Muscle of leg (tissue), 11 donors: Measurements from ENCODE around the gene ZFYVE1. TPM values are rescaled to one million over a fixed set of nuclear protein-coding genes. Genes with fewer than 3 reads are reported as not detected.
A peak's percentile ranks its signal among the peaks of the same experiment; 100 is the strongest.

Experiments used
- DNase-seq: peaks from one replicate; pipeline ENCODE4 v3.0.0; 2013
- H3K27ac ChIP-seq: one replicate; pipeline ENCODE4 v1.5.1; 2013; ENCODE audit warnings: mild to moderate bottlenecking, low read length, control low read depth
- H3K27me3 ChIP-seq: one replicate; pipeline ENCODE4 v1.6.1; 2013; ENCODE audit warnings: low read length; ENCODE audit not compliant: control insufficient read depth, insufficient read depth
- H3K36me3 ChIP-seq: one replicate; pipeline ENCODE4 v1.6.1; 2013; ENCODE audit warnings: low read length; ENCODE audit not compliant: control insufficient read depth, insufficient read depth
- H3K4me1 ChIP-seq: one replicate; pipeline ENCODE4 v1.6.1; 2013; ENCODE audit warnings: low read length; ENCODE audit not compliant: control insufficient read depth, insufficient read depth
- H3K4me3 ChIP-seq: one replicate; pipeline ENCODE4 v1.5.1; 2013; ENCODE audit warnings: low read length, control low read depth
- H3K9me3 ChIP-seq: replicated peaks from 2 replicates; pipeline ENCODE4 v1.6.1; 2013; ENCODE audit warnings: low read depth, low read length; ENCODE audit not compliant: control insufficient read depth
- WGBS: methylation state at CpG from one replicate; pipeline ENCODE4 v1.1.5; 2013; ENCODE audit warnings: missing lambda C conversion rate; ENCODE audit not compliant: insufficient coverage; 5-methylcytosine and 5-hydroxymethylcytosine counted together
- polyA plus RNA-seq, 8 donors: library from polyadenylated mRNA; unstranded; fragments of 120-200 nt; gene quantifications; one replicate each; pipeline versions ENCODE4 v1.2.1 to v1.2.3, GENCODE V29; 2013; ENCODE audit warnings: inconsistent platforms in 1 of 8, low replicate concordance in 1 of 8; ENCODE audit not compliant: insufficient read length in 8 of 8, insufficient read depth in 1 of 8
- total RNA-seq: library from RNA; stranded (reverse); fragments of 120-200 nt; gene quantifications from one replicate; pipeline ENCODE4 v1.2.4, GENCODE V29; 2013

The ZFYVE1 gene
- total and polyA plus RNA-seq, 9 donors, result 8.4 to 15.3 (median 12.6) TPM

DNA sequence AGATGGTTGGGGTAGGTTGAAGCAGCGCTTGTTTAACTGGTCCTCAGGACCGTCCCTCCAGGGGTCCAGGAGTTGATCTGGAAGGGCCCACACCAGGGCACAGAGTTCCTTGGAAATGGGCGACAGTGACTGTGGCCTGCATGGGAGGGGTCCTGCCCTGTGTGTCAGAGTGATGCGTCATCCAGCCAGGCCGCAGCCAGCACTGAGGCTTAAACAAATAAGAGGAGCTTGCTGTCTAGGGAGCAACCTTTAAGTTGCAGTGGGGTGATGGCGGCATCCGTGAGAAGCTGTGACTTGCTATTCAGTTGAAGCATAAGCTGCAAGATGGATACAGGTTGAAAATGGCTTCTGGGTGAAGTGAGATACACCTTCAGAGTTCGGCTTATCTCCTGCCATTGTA, 80.4 kb downstream of the ZFYVE1 start:
- WGBS, result 94% methylated on average over 8 of the region's 8 CpGs
- no peaks in the 10 kb centered on the region for H3K4me1 ChIP-seq
- H3K4me3 ChIP-seq, result no peak overlapping the region
- no peaks in the 10 kb centered on the region for H3K9me3 ChIP-seq
- no peaks in the 10 kb centered on the region for H3K27me3 ChIP-seq
- no peak for DNase-seq
- H3K27ac ChIP-seq, result no peak overlapping the region
- H3K36me3 ChIP-seq, result peaks cover 38% of the 10 kb centered on the region

DNA sequence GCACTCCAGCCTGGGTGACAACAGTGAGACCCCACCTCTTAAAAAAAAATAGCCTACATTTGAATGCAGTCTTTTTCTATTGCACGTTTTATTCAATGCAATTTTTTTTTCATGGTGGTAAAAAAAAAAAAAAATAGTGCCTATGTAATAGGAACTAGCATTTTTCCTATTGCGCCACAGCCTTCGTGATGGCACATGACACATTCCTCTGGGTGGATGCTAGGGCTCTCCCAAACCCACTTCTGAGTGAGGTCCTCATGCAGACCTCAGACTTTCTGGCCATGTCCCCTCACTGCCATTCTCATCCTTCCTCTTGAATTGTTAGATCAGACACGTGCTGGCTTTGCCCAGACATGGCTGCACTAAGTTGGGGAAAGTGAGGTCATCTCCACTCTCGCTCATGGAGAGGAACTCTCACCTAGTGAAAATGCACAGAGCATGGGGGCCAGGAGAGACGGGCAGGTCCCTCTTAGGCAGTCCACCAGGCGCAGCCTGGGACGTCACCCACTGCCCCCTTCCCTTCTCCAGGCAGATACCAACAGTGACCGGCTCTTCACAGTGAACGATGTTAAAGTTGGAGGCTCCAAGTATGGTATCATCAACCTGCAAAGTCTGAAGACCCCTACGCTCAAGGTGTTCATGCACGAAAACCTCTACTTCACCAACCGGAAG, 81.4 kb downstream of the ZFYVE1 start:
- WGBS, result 93% methylated on average over 8 of the region's 13 CpGs
- peaks cover 37% of the 10 kb centered on the region for H3K36me3 ChIP-seq
- H3K9me3 ChIP-seq, result no peaks in the 10 kb centered on the region
- H3K27ac ChIP-seq, result no peak overlapping the region
- no peak overlapping the region for H3K4me3 ChIP-seq
- no peaks in the 10 kb centered on the region for H3K4me1 ChIP-seq
- no peak for DNase-seq
- H3K27me3 ChIP-seq, result no peaks in the 10 kb centered on the region

DNA sequence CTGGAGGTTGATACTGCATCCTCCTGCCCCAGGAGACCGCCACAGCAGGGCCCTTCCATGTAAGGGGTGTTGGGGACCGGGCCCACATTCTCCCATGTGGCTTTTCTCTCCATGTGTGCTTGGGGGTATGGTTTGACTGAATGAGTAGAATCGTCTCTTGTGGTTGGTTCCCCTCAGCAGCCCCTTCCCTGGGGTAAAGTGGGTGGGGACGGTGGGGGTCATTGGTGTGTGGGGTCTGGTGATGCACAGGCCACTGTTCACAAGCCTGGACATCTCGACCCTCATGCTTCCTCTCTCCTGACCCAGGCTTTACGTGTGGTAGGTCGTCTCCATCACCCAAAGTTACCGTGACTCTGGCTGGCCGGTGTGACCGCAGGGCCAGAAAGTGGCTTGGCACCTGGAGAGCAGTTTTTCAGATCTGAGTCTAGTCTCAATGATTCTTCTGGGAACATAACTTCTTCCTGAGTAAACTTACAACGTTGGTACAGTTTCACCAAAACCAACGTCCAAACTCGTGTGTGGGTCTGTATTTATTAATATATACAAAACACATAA, 83.0 kb downstream of the ZFYVE1 start:
- Histone ChIP-seq H3K36me3 (peaks cover 43% of the 10 kb centered on the region), H3K27me3 (no peaks in the 10 kb centered on the region), H3K27ac (no peak overlapping the region), H3K4me1 (no peaks in the 10 kb centered on the region), H3K4me3 (no peak overlapping the region), H3K9me3 (no peaks in the 10 kb centered on the region)
- DNase-seq, result no peak
- 89% methylated on average over 7 of the region's 13 CpGs for WGBS

DNA sequence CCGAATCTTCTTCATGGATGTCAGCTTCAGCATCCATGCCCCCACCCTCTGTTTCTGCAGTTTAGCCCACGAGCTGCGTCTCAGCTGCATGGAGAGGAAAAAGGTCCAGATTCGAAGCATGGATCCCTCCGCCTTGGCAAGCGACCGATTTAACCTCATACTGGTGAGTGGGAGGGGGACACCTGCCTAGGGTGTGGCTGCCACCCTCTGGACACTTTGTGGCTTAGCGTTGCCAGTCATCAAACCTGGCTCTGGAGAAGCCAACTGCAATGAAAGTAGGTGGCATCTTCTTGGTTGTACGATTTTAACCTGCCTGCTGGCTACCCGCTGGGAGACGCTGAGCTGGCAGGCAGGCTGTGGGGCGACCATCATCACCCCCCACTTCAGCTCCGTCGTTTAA, 84.0 kb downstream of the ZFYVE1 start:
- 92% methylated on average over 9 of the region's 14 CpGs for WGBS
- DNase-seq, result no peak
- H3K36me3 ChIP-seq, result peaks cover 46% of the 10 kb centered on the region

DNA sequence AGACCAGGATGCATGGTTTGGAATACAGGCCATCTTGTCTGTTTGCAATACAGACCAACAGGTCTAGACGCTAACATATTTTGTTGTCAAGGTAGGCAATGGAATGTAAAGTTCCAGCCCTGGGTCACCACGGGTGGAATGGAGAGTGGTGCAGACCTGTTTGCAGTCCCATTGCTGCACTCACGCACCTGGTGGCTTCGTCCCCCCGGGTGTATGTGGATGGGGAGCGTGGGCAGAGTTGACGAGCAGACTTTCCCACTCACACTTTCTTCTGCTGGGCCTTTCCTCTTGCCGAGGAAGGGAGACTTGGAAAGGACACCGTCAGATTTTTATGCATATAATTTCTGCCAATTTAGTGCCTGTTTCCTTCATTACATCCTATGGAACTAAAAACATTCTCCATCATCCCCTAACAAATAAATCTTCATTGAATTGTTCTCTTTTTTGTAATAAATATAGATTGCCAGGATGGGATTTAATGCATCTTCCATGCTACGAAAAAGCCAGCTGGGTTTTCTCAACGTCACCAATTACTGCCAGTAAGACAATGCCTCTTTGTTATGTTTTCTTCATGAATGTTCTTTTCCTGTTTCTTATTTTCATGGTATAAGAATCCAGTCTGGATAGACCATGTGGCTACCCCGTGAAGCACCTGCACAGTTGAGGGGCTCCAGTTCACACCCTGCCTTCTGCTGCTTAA, 85.5 kb downstream of the ZFYVE1 start:
- H3K27me3 ChIP-seq, result no peaks in the 10 kb centered on the region
- H3K4me3 ChIP-seq, result no peak overlapping the region
- H3K4me1 ChIP-seq, result no peaks in the 10 kb centered on the region
- H3K9me3 ChIP-seq, result no peaks in the 10 kb centered on the region
- H3K27ac ChIP-seq, result no peak overlapping the region
- peak; percentile 44 for DNase-seq
- WGBS, result 55% methylated on average over 3 of the region's 12 CpGs
- peaks cover 34% of the 10 kb centered on the region for H3K36me3 ChIP-seq

More for the DNA sequence above, 84.0 kb downstream of the ZFYVE1 start:
- Histone ChIP-seq H3K4me3 (no peak overlapping the region), H3K4me1 (no peaks in the 10 kb centered on the region), H3K27ac (no peak overlapping the region), H3K9me3 (no peaks in the 10 kb centered on the region), H3K27me3 (no peaks in the 10 kb centered on the region)

DNA sequence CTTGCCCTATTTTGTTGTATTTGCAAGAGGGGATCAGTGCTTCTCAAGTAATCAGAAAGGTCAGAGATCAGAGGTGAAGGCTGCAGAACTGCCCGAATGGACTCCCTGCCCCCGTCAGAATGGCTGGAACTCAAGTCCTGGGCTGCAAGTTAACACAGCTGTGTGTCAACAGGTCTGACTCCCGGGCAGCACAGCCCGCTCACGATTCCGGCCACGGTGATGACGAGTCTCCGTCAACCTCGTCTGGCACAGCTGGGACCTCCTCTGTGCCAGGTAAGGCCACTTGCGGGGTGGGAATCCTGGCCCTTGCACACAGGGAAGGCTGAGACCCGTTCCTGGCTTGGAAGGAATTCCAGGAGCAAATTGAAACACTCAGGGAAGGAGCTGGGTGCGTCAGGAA, 87.3 kb downstream of the ZFYVE1 start:
- Histone ChIP-seq H3K9me3 (no peaks in the 10 kb centered on the region), H3K36me3 (peaks cover 26% of the 10 kb centered on the region), H3K4me1 (no peaks in the 10 kb centered on the region), H3K27ac (no peak overlapping the region), H3K4me3 (no peak overlapping the region), H3K27me3 (no peaks in the 10 kb centered on the region)
- DNase-seq, result no peak
- WGBS, result 58% methylated on average over 13 of the region's 13 CpGs

DNA sequence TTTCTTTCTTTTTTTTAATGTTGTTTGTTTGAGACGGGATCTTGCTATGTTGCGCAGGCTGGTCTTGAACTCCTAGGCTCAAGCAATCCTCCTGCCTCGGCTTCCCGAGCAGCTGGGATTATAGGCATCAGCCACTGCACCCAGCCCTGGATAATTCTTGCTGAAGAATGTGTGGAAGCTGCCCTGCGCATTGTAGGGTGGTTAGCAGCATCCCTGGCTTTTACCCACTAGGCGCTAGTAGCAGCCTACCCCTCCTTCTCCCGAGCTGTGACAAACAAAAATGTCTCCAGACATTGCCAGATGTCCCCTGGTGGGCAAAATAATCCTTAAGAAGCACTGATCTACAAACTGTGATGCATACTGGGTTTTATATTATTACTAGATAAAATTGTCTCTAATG, 94.0 kb downstream of the ZFYVE1 start:
- Histone ChIP-seq H3K4me1 (no peaks in the 10 kb centered on the region), H3K4me3 (no peak overlapping the region), H3K9me3 (no peaks in the 10 kb centered on the region), H3K27me3 (no peaks in the 10 kb centered on the region), H3K36me3 (no peaks in the 10 kb centered on the region), H3K27ac (no peak overlapping the region)
- DNase-seq, result no peak
- WGBS, result 84% methylated on average over 4 of the region's 7 CpGs

DNA sequence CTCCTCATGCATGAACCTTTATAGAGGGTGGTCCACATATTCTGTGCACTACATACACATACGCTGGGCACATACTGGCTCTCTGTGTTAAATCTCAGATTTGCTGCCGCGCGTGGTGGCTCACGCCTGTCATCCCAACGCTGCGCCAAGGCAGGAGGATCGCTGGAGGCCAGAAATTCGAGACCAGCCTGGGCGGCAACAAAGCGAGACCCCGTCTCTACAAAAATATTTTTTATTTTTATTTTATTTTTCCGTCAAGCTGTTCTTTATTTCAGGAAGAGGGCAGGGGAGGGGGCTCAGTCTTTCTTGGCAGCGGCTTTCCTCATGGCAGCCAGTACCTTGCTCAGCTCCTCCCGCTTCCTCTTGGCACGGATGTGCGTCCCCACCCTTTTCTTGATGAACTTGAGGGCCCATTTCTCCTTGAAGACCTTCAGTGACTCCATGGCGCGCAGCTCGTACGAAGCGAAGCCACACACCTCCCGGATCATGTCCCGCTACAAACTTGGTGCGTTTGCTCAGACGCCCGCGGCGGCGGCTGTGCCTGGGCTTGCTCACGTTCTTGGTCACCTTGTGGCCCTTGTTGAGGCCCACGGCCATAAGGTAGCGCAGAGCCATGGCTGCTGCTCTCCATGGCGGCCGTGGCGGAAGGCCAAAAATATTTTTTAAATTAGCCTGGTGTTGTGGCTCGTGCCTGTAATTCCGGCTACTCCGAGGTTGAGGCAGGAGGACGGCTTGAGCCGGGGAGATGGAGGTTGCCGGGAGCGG, 97.4 kb downstream of the ZFYVE1 start:
- no peak overlapping the region for H3K27ac ChIP-seq
- peaks cover 13% of the 10 kb centered on the region for H3K4me1 ChIP-seq
- H3K27me3 ChIP-seq, result no peaks in the 10 kb centered on the region

DNA sequence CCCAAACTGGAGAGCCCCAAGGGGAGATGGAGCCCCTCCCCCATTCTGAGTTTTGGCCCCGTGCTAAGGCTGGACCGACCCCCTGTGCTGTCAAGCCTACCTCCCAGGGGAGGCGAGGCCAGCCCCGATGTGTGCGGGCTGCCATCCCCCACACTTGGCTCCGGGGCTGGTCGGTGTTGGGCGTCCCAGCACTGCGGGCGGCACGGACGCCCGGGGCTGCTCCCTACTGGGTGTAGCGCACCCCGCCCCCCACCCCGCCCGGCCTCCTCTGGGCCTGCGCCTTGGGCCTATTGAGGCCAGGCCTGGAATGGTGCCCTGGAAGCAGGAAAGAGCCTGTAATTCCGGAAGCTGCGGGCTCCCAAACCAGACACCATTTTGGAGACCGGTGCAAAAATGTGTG, 98.0 kb downstream of the ZFYVE1 start:
- H3K27ac ChIP-seq, result no peak overlapping the region
- WGBS, result 90% methylated on average over 17 of the region's 21 CpGs
- peaks cover 13% of the 10 kb centered on the region for H3K4me1 ChIP-seq
- H3K4me3 ChIP-seq, result no peak overlapping the region
- H3K36me3 ChIP-seq, result no peaks in the 10 kb centered on the region
- no peak for DNase-seq
- no peaks in the 10 kb centered on the region for H3K27me3 ChIP-seq
- no peaks in the 10 kb centered on the region for H3K9me3 ChIP-seq

More for the DNA sequence above, 97.4 kb downstream of the ZFYVE1 start:
- 92% methylated on average over 36 of the region's 43 CpGs for WGBS
- Histone ChIP-seq H3K9me3 (no peaks in the 10 kb centered on the region), H3K36me3 (no peaks in the 10 kb centered on the region), H3K4me3 (no peak overlapping the region)
- no peak for DNase-seq
